Ovary (tissue), 9 donors: ENCODE measurements around the gene TRPC4. TPM values are rescaled to one million over a fixed set of nuclear protein-coding genes. Genes with fewer than 3 reads are reported as not detected.

Experiments
- DNase-seq, 5 donors: peaks; one replicate each; pipeline ENCODE4 v3.0.0-alpha.2; 2019 to 2020
- H3K27ac ChIP-seq, 2 donors: fragments of 200-600 bp; one replicate each; pipeline versions ENCODE4 v1.5.1 to v1.8.0; 2019 to 2022
- H3K27me3 ChIP-seq: fragments of 200-600 bp; one replicate; pipeline ENCODE4 v1.8.0; 2022
- H3K36me3 ChIP-seq: fragments of 200-600 bp; sonication (generic); one replicate; pipeline ENCODE4 v1.5.1; 2019
- H3K4me1 ChIP-seq: one replicate; pipeline ENCODE4 v1.8.1; 2013; ENCODE audit warnings: mild to moderate bottlenecking, moderate library complexity; ENCODE audit not compliant: insufficient read depth
- H3K4me3 ChIP-seq: fragments of 200-600 bp; sonication (generic); one replicate; pipeline ENCODE4 v1.5.1; 2017
- H3K9me3 ChIP-seq, 2 donors: fragments of 200-600 bp in 1 of 2; sonication (generic) in 1 of 2; one replicate each; pipeline versions ENCODE4 v1.5.1 to v1.8.1; 2013 to 2019; ENCODE audit warnings: mild to moderate bottlenecking in 1 of 2, moderate library complexity in 1 of 2
- EP300 ChIP-seq: sonication (generic); formaldehyde crosslinking; IDR thresholded peaks from one replicate; pipeline ENCODE4 v1.6.1; 2017; ENCODE audit warnings: antibody characterized with exemption
- POLR2A ChIP-seq: fragments of 450-650 bp; IDR thresholded peaks from one replicate; pipeline ENCODE4 v1.6.1; 2017; ENCODE audit warnings: antibody characterized with exemption, mild to moderate bottlenecking, moderate library complexity
- WGBS, 3 donors: extraction: QIAGEN DNeasy Blood & Tissue Kit in 1 of 3; methylation state at CpG; one replicate each; pipeline versions ENCODE4 v1.1.5 to v1.1.7; 2013 to 2017; 5-methylcytosine and 5-hydroxymethylcytosine counted together
- intact Hi-C, 4 donors: fragments of 100-400 bp; cut with DNase I; formaldehyde crosslinking; loops; one replicate each; pipeline versions ENCODE4 v1.11.0 to v1.15.1; 2022 to 2023
- polyA plus RNA-seq, 2 donors: library from polyadenylated mRNA; stranded (reverse); fragments of 200-250 nt in 1 of 2; fragments of 350-450 nt in 1 of 2; fragmentation: Illumina TruSeq in 1 of 2; extraction: RNeasy Lipid Tissue Mini Kit (QIAGEN cat#74804) in 1 of 2; gene quantifications; one replicate each; pipeline ENCODE4 v1.2.3, GENCODE V29; 2013 to 2014
- total RNA-seq, 7 donors: library from RNA; depleted of rRNA in 2 of 7; stranded (reverse); fragments of >200 nt in 2 of 7; fragmentation: NEBNext Ultra II Directional in 3 of 7; extraction: Animal tissue kit (Norgen Biotek cat#: 25700) in 3 of 7; gene quantifications; one replicate each; pipeline versions ENCODE4 v1.1.0 to v1.2.4, GENCODE V29; 2016 to 2023
- TF ChIP-seq, protein P1 (sequence below), 3 donors: fragments of 450-650 bp in 2 of 3; fragments of 200-600 bp in 1 of 3; IDR thresholded peaks; one replicate each; pipeline versions ENCODE4 v1.5.1 to v1.8.0; 2016 to 2022; ENCODE audit warnings: antibody characterized with exemption in 3 of 3, mild to moderate bottlenecking in 1 of 3
- donor health status: DM: no; HTN: no; CAD: no; lungs with moderate emphysema.
- donor health status: DM: no; HTN: no; CAD: no.
- donor health status: Bipolar disorder and iron deficiency.
- donor health status: DM: yes; HTN: yes; CAD: no.
- donor health status: DM: no; HTN: no; CAD: no.
- donor health status: DM: yes; HTN: yes; CAD: no.

TRPC4 gene
- total and polyA plus RNA-seq, 9 donors, result 1.4 to 5.5 (median 3.6) TPM

DNA sequence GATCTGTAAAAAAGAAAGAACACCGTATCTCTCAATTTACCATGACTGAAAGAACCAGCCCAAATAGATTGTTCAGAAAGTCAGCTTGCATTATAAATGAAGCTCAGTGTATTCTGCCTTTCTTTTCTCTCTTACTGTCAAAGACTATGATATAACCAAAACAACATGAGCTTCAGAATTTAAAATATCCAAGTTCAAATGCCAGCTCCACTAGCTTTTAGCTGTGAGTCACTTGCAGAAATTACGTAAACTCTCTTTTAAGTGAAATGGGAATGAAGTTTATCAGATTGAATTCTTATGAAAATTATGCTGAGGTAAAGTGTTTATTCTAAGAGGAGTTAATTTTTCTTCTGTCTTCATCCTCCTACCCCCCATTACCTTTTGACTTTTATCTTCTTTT is 251.0 kb downstream of the TRPC4 start:
- Histone ChIP-seq H3K27ac (no peak overlapping the region), H3K9me3 (no peaks in the 10 kb centered on the region), H3K4me3 (no peak overlapping the region), H3K4me1 (peaks cover 3% of the 10 kb centered on the region), H3K36me3 (no peaks in the 10 kb centered on the region), H3K27me3 (no peaks in the 10 kb centered on the region)
- 37 to 50% (median 45%) methylated on average over 2 of the region's 2 CpGs for WGBS, 3 donors
- intact Hi-C loops, result no loop called here
- DNase-seq, result no peak
- TF ChIP-seq POLR2A (no peak), EP300 (no peak)
- TF ChIP-seq, protein P1, sequence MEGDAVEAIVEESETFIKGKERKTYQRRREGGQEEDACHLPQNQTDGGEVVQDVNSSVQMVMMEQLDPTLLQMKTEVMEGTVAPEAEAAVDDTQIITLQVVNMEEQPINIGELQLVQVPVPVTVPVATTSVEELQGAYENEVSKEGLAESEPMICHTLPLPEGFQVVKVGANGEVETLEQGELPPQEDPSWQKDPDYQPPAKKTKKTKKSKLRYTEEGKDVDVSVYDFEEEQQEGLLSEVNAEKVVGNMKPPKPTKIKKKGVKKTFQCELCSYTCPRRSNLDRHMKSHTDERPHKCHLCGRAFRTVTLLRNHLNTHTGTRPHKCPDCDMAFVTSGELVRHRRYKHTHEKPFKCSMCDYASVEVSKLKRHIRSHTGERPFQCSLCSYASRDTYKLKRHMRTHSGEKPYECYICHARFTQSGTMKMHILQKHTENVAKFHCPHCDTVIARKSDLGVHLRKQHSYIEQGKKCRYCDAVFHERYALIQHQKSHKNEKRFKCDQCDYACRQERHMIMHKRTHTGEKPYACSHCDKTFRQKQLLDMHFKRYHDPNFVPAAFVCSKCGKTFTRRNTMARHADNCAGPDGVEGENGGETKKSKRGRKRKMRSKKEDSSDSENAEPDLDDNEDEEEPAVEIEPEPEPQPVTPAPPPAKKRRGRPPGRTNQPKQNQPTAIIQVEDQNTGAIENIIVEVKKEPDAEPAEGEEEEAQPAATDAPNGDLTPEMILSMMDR (IDR thresholded peaks at IDR 0.05), result no peak

DNA sequence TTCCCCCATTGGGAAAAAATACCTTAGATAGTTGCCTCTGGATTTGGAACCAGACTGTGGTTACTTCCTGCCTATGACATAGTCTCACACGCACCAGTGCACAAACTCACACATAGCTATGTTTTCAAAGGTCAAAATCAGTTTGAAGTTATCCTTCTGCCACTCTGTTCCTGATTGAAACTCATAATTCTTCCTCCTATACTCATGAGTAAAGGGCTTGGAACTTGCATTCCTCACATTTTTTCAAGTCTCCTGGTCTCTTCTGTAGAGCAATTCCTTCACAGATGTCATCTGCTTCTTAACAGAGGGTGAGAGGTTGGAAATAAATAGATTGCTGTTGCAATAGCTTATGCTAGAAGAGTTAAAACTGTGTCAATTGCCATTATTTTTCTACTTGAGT is 252.4 kb downstream of the TRPC4 start:
- TF ChIP-seq, protein P1 (IDR thresholded peaks at IDR 0.05), result no peak
- TF ChIP-seq EP300, result no peak
- H3K4me3 ChIP-seq, result no peak overlapping the region
- DNase-seq, result no peak
- peaks cover 3% of the 10 kb centered on the region for H3K4me1 ChIP-seq
- no peak overlapping the region for H3K27ac ChIP-seq
- intact Hi-C loops, result no loop called here
- H3K36me3 ChIP-seq, result no peaks in the 10 kb centered on the region
- H3K27me3 ChIP-seq, result no peaks in the 10 kb centered on the region
- H3K9me3 ChIP-seq, result no peaks in the 10 kb centered on the region
- WGBS, 3 donors, result 60 to 77% (median 64%) methylated on average over 1 of the region's 1 CpG

DNA sequence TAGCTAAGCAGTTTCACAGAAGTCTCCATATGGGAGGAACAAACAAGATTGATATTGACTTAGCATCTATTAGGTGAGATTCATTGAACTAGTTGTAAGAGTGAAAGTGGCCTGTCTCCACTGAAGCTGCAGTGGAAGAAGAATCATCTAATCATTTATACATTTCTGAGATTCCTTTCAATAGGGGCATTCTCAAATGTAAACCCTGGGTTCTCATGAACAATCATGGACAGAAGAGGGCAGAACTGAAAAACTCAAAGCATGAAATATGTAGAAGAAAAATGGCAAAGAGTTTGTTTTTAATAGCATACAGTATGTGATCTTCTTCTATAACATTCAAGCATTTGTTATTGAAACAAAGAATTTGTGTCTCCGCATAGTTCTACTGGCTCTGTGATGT is 253.4 kb downstream of the TRPC4 start:
- no peak overlapping the region for H3K27ac ChIP-seq
- H3K36me3 ChIP-seq, result no peaks in the 10 kb centered on the region
- 85 to 88% (median 87%) methylated on average over 1 of the region's 1 CpG for WGBS, 3 donors
- DNase-seq, result no peak
- TF ChIP-seq POLR2A, result no peak
- TF ChIP-seq, protein P1 (IDR thresholded peaks at IDR 0.05), result no peak
- no peak for TF ChIP-seq EP300
- H3K4me1 ChIP-seq, result no peaks in the 10 kb centered on the region
- H3K9me3 ChIP-seq, result no peaks in the 10 kb centered on the region
- intact Hi-C loops, result no loop called here
- no peaks in the 10 kb centered on the region for H3K27me3 ChIP-seq
- no peak overlapping the region for H3K4me3 ChIP-seq

DNA sequence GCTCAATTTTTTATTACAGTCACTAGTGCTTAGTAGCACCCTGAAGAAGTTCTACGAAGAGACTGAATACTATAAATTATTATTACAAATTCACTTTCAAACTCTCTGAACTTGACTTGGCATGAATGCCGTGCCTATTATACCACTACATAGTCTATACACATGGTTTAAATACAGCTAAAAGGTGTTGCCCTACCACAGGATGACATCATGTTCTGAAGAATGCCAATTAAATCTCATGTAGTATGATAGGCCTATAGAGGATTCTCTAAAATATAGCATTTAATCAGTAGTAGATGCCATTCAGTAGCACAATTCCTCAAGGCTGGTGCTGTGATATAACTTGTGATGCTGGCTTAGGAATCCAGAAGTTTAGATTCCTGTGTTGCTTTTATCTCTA is 254.3 kb downstream of the TRPC4 start:
- DNase-seq, result no peak
- 95 to 96% (median 96%) methylated on average over 2 of the region's 2 CpGs for WGBS, 3 donors
- intact Hi-C loops, result no loop called here
- Histone ChIP-seq H3K4me3 (no peak overlapping the region), H3K36me3 (no peaks in the 10 kb centered on the region), H3K27me3 (no peaks in the 10 kb centered on the region), H3K4me1 (no peaks in the 10 kb centered on the region), H3K27ac (no peak overlapping the region), H3K9me3 (no peaks in the 10 kb centered on the region)
- TF ChIP-seq EP300 (no peak), POLR2A (no peak)
- TF ChIP-seq, protein P1 (IDR thresholded peaks at IDR 0.05), result no peak

DNA sequence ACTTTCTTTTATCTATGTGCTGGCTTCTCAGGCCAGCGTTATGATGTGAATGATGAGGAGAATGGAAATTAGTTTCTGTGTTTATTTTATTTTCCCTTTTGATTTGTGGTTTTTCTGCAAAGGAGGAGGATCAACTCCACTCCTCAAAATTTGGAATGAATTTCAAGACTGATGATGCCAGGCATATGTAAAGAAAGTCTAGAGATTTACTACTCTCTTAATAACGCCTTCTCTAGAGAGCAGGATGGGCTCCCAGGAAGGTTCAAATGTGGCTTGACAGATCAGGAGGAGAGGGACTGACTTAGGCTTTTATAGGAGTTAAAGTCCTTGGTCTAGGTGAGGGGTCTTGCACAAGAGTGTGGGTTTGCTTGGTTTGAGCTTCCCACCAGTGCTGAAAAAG is 255.9 kb downstream of the TRPC4 start:
- intact Hi-C loops, result no loop called here
- H3K4me1 ChIP-seq, result no peaks in the 10 kb centered on the region
- TF ChIP-seq EP300 (no peak), POLR2A (no peak)
- TF ChIP-seq, protein P1 (IDR thresholded peaks at IDR 0.05), result no peak
- no peaks in the 10 kb centered on the region for H3K36me3 ChIP-seq
- H3K27me3 ChIP-seq, result no peaks in the 10 kb centered on the region
- 65 to 87% (median 79%) methylated on average over 2 of the region's 2 CpGs for WGBS, 3 donors
- H3K27ac ChIP-seq, result no peak overlapping the region
- no peaks in the 10 kb centered on the region for H3K9me3 ChIP-seq
- no peak for DNase-seq
- H3K4me3 ChIP-seq, result no peak overlapping the region
